ENCODE results near the gene POMGNT2.

POMGNT2 gene

DNA sequence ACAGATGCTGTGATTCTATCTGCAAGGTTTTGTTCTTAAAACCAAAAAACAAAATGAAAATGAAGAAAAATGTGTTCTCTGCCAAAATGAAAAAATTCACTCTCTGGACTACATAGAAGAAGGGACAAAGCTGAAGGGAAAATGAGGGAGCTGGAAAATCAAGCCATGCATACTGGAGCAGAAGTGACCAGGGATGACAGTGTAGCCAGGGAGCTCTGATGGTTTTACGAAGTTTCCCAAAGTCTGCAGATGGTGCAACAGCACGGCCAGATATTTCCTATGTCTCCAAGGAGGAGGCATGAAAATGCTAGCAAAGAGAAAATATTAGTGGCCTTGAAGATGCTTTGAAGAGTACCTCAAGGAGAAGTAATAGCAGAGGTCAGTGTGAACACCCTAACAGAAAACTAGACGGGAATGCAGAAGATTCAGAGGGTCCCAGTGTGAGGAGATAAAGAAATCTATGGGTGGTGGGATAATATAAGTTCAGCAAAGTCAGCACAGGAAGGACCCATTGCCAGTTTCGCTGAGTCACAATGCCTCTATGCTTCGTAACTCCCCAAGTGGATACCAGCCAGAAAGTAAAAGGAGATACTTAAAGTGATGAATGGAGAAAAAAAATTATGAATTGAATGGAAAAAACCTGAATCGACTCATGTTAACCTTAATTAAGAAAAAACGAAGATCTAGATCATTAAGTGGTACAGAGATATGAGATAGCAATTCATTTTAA is 39.0 kb upstream of the POMGNT2 start:
- TF ChIP-seq, protein P1, sequence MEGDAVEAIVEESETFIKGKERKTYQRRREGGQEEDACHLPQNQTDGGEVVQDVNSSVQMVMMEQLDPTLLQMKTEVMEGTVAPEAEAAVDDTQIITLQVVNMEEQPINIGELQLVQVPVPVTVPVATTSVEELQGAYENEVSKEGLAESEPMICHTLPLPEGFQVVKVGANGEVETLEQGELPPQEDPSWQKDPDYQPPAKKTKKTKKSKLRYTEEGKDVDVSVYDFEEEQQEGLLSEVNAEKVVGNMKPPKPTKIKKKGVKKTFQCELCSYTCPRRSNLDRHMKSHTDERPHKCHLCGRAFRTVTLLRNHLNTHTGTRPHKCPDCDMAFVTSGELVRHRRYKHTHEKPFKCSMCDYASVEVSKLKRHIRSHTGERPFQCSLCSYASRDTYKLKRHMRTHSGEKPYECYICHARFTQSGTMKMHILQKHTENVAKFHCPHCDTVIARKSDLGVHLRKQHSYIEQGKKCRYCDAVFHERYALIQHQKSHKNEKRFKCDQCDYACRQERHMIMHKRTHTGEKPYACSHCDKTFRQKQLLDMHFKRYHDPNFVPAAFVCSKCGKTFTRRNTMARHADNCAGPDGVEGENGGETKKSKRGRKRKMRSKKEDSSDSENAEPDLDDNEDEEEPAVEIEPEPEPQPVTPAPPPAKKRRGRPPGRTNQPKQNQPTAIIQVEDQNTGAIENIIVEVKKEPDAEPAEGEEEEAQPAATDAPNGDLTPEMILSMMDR (IDR thresholded peaks at IDR 0.05; ENCODE audit: low read depth, low read length, missing control alignments) = no peak
- no peak for DNase-seq (ENCODE audit: extremely low read depth, low read depth)
- H3K4me3 ChIP-seq (replicated peaks; ENCODE audit: low read depth, low read length) = no peak overlapping the region

DNA sequence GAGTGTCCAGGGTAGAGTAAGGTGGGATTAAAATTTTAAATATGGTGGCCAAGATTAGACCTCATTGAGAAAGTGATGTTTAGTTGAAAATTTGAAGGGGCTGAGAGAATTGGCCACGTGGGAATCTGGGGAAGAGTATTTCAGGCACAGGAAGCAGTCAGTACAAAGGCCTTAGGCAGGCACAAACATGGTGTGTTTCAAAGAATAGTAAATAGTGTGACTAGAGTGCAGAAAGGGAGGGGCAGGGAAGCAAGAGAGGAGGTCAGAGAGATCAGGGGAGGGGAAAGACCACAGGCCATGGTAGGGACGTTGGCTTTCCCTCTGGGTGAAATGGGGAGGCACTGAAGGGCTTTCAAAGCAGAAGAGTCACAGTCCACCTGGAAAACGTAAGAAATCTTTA is 36.6 kb upstream of the POMGNT2 start:
- TF ChIP-seq, protein P1 (IDR thresholded peaks at IDR 0.05; ENCODE audit: low read depth, low read length, missing control alignments) = no peak
- no peak overlapping the region for H3K4me3 ChIP-seq (replicated peaks; ENCODE audit: low read depth, low read length)
- no peak for DNase-seq (ENCODE audit: extremely low read depth, low read depth)

DNA sequence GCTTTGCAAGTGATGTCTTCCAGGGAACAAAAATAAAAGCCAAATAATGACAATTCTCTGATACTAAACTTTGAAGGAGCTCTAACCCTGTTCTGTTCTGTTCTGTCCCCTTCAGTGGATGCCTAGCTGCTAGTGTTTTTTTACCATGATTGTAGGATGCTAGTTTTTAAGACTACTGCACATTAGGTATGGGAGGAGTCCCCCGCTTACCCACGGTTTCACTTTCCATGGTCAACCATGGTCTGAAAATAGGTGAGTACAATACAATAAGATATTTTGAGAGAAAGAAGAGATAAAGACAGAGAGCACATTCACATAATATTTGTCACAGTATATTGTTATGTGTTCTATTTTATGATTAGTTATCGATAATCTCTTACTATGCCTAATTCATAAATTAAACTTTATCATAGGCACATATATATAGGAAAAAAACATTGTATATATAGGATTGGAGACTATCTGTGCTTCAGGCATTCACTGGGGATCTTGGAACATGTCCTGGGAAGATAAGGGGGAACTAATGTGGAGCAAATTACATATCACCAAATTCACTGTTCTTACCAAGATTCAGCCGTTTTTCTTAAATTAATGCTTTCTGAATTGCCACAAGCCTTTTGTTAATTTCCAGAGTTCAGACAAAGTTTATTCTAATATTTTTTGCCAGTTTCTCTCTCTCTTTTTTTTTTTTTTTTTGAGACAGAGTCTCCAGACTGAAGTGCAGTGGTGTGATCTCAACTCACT is 32.8 kb upstream of the POMGNT2 start:
- TF ChIP-seq, protein P1 (IDR thresholded peaks at IDR 0.05; ENCODE audit: low read depth, low read length, missing control alignments) = no peak
- H3K4me3 ChIP-seq (replicated peaks; ENCODE audit: low read depth, low read length) = no peak overlapping the region
- no peak for DNase-seq (ENCODE audit: extremely low read depth, low read depth)

DNA sequence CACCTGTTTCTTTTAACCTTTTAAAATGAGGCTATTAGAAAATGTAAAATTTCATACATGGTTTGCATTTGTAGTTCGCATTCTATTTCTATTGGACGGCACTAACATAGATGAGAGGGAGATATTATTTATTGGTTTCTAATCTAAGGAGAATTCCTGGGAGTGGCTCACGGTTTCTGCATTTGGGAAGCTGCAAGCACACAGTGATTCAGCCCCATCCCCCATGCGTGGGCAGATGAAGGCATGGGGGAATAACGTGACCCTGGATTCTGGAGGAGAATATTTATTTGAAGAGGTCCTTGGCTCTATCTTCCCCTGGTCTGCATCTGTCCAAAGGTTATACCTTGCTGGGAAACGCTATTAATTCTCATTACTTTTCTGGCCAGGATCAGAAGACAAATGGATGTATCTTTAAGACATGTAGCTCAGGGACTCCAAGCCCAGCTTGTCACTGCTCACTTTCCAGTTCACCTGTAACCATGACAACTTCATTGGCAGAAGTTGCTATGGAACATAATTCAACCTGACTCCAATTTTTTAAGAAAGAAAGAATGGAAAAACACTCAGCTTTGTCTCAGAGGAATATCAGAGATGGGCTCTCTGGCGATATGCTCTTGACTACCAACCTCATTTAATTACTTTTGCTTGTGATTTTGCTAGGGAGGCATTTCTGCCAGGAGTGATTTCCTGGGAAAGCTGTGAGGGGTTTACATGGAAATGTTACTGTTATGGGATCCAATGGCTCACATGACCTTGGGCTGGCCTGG is 27.2 kb upstream of the POMGNT2 start:
- H3K4me3 ChIP-seq (replicated peaks; ENCODE audit: low read depth, low read length) = no peak overlapping the region
- DNase-seq (ENCODE audit: extremely low read depth, low read depth) = no peak
- TF ChIP-seq, protein P1 (IDR thresholded peaks at IDR 0.05; ENCODE audit: low read depth, low read length, missing control alignments) = no peak

DNA sequence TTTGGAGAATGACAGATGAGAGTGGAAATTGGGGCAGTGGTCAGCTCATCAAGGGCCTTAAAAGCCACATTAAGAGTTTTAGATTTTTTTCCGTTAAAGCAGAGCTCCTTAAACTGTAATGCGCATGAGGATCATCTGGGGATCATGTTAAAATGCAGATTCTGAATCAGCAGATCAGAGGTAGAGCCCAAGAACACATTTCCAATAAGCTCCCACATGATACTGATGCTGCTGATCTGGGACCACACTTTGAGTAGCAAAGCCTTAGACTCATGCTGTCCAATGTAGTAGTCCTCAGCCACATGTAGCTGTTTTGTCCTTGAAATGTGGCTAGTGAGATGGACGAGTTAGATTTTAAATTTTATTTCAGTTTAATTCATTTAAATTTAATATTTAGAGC is 26.3 kb upstream of the POMGNT2 start:
- TF ChIP-seq, protein P1 (IDR thresholded peaks at IDR 0.05; ENCODE audit: low read depth, low read length, missing control alignments) = no peak
- no peak overlapping the region for H3K4me3 ChIP-seq (replicated peaks; ENCODE audit: low read depth, low read length)
- DNase-seq (ENCODE audit: extremely low read depth, low read depth) = no peak

DNA sequence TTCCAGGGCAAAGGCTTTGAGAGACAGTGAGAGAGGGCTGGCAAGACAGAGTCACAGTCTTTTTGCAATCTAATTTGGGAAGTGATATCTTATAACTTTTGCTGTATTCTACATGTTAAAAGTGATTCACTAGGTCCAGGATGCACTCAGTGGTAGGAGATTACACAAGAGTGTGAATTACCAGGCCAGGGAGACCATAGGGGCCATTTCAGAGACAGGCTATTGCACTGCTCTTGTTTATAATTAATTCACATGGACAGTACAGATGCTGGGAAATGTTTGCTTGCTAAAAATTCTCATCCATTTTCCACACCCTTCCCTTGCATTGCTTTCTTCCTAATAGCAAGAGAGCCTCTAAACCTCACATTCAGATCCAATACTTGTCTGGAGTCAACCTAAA is 22.6 kb upstream of the POMGNT2 start:
- no peak overlapping the region for H3K4me3 ChIP-seq (replicated peaks; ENCODE audit: low read depth, low read length)
- TF ChIP-seq, protein P1 (IDR thresholded peaks at IDR 0.05; ENCODE audit: low read depth, low read length, missing control alignments) = no peak
- no peak for DNase-seq (ENCODE audit: extremely low read depth, low read depth)
